Fibroblast of lung (primary cell): Measurements from ENCODE around the gene TDRD7. TPM values are rescaled to one million over a fixed set of nuclear protein-coding genes. Genes with fewer than 3 reads are reported as not detected.

Experiments
- DNase-seq, 2 donors: peaks; one replicate each; pipeline versions ENCODE4 v3.0.0 to v3.0.0-alpha.2; 2010; ENCODE audit warnings: low read depth in 2 of 2
- H2AFZ ChIP-seq: 2 replicates; pipeline ENCODE4 v1.5.1; 2012; ENCODE audit warnings: low read length, control low read depth, inconsistent platforms
- H3K27ac ChIP-seq: 2 replicates; pipeline ENCODE4 v1.5.1; 2011; ENCODE audit warnings: low read length, control low read depth; ENCODE audit not compliant: insufficient read depth
- H3K27me3 ChIP-seq: 2 replicates; pipeline ENCODE4 v1.5.1; 2011; ENCODE audit warnings: mild to moderate bottlenecking, low read length; ENCODE audit not compliant: control insufficient read depth, insufficient read depth
- H3K36me3 ChIP-seq: 2 replicates; pipeline ENCODE4 v1.5.1; 2011; ENCODE audit warnings: low read length; ENCODE audit not compliant: control insufficient read depth, insufficient read depth
- H3K4me1 ChIP-seq: 2 replicates; pipeline ENCODE4 v1.5.1; 2011; ENCODE audit warnings: low read length; ENCODE audit not compliant: control insufficient read depth, insufficient read depth; ENCODE audit errors: extremely low read depth
- H3K4me2 ChIP-seq: 2 replicates; pipeline ENCODE4 v1.5.1; 2011; ENCODE audit warnings: low read length, control low read depth; ENCODE audit not compliant: insufficient read depth; ENCODE audit errors: extremely low read depth
- H3K4me3 ChIP-seq, 4 experiments: fragments of 200-600 bp in 1 of 4; sonication (generic) in 1 of 4; replicated peaks in 1 of 4; 2 replicates each; pipeline ENCODE4 v1.5.1; 2011 to 2016; ENCODE audit warnings: low read length in 4 of 4, low read depth in 3 of 4, mild to moderate bottlenecking in 3 of 4, control low read depth in 2 of 4, inconsistent platforms in 1 of 4, mixed read lengths in 1 of 4; ENCODE audit not compliant: insufficient read depth in 1 of 4; ENCODE audit errors: control extremely low read depth in 1 of 4
- H3K79me2 ChIP-seq: 2 replicates; pipeline ENCODE4 v1.5.1; 2012; ENCODE audit warnings: mild to moderate bottlenecking, low read length, inconsistent platforms; ENCODE audit not compliant: control insufficient read depth, insufficient read depth
- H3K9ac ChIP-seq: 2 replicates; pipeline ENCODE4 v1.5.1; 2011; ENCODE audit warnings: mild to moderate bottlenecking, low read length, control low read depth; ENCODE audit not compliant: insufficient read depth
- H3K9me3 ChIP-seq: 2 replicates; pipeline ENCODE4 v1.5.1; 2012; ENCODE audit warnings: low read depth, low read length; ENCODE audit not compliant: control insufficient read depth, insufficient read depth
- H4K20me1 ChIP-seq: 2 replicates; pipeline ENCODE4 v1.5.1; 2011; ENCODE audit warnings: low read length; ENCODE audit not compliant: control insufficient read depth, insufficient read depth; ENCODE audit errors: extremely low read depth
- CTCF ChIP-seq, 2 donors: IDR thresholded peaks in 1 of 2; conservative IDR thresholded peaks in 1 of 2; 1 replicate in 1 of 2; 2 replicates in 1 of 2; pipeline ENCODE4 v1.5.1; 2011 to 2012; ENCODE audit warnings: low read length in 2 of 2, control low read depth in 1 of 2, inconsistent platforms in 1 of 2, low read depth in 1 of 2, mild to moderate bottlenecking in 1 of 2
- EZH2 ChIP-seq: IDR thresholded peaks from 2 replicates; pipeline ENCODE4 v1.5.1; 2012; ENCODE audit warnings: low read length, control low read depth, mild to moderate bottlenecking; ENCODE audit errors: missing control alignments
- polyA plus RNA-seq, 2 donors: library from polyadenylated mRNA; depleted of rRNA in 1 of 2; stranded (reverse) in 1 of 2; unstranded in 1 of 2; fragments of >200 nt; gene quantifications; 2 replicates each; pipeline ENCODE4 v1.2.1, GENCODE V29; 2011 to 2012; ENCODE audit warnings: missing spikeins in 1 of 2
- total RNA-seq: library from RNA; depleted of rRNA; stranded (reverse); fragments of >200 nt; gene quantifications from 2 replicates; pipeline ENCODE4 v1.2.1, GENCODE V29; 2014

TDRD7 gene
- total and polyA plus RNA-seq, 2 donors (not counting 1 experiment from before 2014, with no cell fraction given), result 9.8 to 14.7 TPM

GRCh38 chr9:97518909-97519307, 107.0 kb downstream of the TDRD7 start:
- peak overlapping the region; percentile 33 for H3K4me2 ChIP-seq
- H3K9ac ChIP-seq, result no peak overlapping the region
- H3K27ac ChIP-seq, result no peak overlapping the region
- H3K9me3 ChIP-seq, result no peaks in the 10 kb centered on the region
- peak; percentile 76 to 83 for DNase-seq
- no peak overlapping the region for H3K4me3 ChIP-seq
- H3K79me2 ChIP-seq, result no peaks in the 10 kb centered on the region
- TF ChIP-seq CTCF (conservative IDR thresholded peaks at IDR 0.05 in 1 of 2, IDR thresholded peaks at IDR 0.05 in 1 of 2; ENCODE audit: low read depth in 1 of 2, low read length in 2 of 2) (no peak), EZH2 (no peak)
- no peaks in the 10 kb centered on the region for H3K27me3 ChIP-seq
- no peaks in the 10 kb centered on the region for H3K36me3 ChIP-seq
- H4K20me1 ChIP-seq, result no peaks in the 10 kb centered on the region
- H2AFZ ChIP-seq, result no peak overlapping the region
- H3K4me1 ChIP-seq, result peaks cover 3% of the 10 kb centered on the region

- Histone ChIP-seq H3K4me2 (no peak overlapping the region), H3K9me3 (no peaks in the 10 kb centered on the region), H3K27ac (no peak overlapping the region)
These were observed 107.6 kb downstream of the TDRD7 start for GRCh38 chr9:97519441-97519970.

More at GRCh38 chr9:97519441-97519970, 107.6 kb downstream of the TDRD7 start:
- no peaks in the 10 kb centered on the region for H4K20me1 ChIP-seq
- H3K4me1 ChIP-seq, result peaks cover 3% of the 10 kb centered on the region
- H3K79me2 ChIP-seq, result no peaks in the 10 kb centered on the region
- H3K36me3 ChIP-seq, result no peaks in the 10 kb centered on the region
- H3K4me3 ChIP-seq, result no peak overlapping the region
- DNase-seq, result no peak
- no peak overlapping the region for H3K9ac ChIP-seq
- TF ChIP-seq CTCF (conservative IDR thresholded peaks at IDR 0.05 in 1 of 2, IDR thresholded peaks at IDR 0.05 in 1 of 2; ENCODE audit: low read depth in 1 of 2, low read length in 2 of 2) (no peak), EZH2 (no peak)
- H3K27me3 ChIP-seq, result no peaks in the 10 kb centered on the region
- no peak overlapping the region for H2AFZ ChIP-seq
